GM19099 (cell line): Measurements from ENCODE around the gene PTRH1.

Experiments used
- POLR2A ChIP-seq: IDR thresholded peaks from 3 replicates; pipeline ENCODE4 v1.6.1; 2011; ENCODE audit warnings: low read depth; ENCODE audit not compliant: insufficient read length; ENCODE audit errors: extremely low read depth

PTRH1 gene

DNA sequence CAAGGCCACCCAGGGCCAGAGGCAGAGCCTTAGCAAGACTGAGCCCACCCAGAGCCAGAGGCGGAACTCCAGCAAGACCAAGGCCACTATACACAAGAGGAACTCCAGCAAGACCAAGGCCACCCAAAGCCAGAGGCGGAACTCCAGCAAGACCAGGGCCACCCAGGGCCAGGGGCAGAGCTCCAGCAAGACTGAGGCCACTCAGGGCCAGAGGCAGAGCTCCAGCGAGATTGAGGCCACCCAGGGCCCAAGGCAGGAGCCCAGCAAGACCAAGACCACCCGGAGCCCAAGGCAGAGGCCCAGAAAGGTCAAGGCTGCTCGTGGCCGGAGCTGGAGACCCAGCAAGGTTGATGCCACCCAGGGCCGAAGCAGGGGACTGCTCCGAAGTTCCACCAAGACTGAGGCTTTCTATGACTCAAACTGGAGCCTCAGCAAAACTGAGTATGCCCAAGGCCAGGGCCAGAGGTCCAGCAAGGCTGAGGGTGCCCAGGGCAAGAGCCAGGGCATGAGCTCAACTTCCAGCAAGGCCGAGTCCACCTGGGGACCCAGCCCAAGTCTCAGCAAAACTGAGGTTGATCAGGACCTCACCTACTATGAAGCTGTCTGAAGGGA lies 15.4 kb upstream of the PTRH1 start:
- TF ChIP-seq POLR2A: no peak

DNA sequence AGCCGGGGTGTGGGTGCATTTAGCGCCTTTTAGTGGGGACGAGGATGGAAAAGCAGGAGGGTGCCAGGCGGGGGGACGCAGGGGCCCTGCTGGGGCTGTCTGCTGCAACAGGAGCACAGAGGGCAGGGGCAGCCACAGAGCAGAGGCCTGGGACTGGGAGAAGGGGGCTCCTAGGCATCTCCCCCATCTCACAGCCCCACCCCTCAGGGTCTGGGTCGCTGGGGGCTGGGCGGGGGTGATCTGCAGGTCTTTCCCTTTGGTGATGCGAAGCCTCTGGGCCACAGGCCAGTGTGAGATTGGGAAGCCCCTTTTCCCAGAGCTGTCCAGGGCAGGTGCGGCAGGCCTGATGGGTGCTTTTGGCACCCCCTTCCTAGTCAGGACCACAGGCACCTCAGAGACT lies 14.8 kb upstream of the PTRH1 start:
- TF ChIP-seq POLR2A: no peak

DNA sequence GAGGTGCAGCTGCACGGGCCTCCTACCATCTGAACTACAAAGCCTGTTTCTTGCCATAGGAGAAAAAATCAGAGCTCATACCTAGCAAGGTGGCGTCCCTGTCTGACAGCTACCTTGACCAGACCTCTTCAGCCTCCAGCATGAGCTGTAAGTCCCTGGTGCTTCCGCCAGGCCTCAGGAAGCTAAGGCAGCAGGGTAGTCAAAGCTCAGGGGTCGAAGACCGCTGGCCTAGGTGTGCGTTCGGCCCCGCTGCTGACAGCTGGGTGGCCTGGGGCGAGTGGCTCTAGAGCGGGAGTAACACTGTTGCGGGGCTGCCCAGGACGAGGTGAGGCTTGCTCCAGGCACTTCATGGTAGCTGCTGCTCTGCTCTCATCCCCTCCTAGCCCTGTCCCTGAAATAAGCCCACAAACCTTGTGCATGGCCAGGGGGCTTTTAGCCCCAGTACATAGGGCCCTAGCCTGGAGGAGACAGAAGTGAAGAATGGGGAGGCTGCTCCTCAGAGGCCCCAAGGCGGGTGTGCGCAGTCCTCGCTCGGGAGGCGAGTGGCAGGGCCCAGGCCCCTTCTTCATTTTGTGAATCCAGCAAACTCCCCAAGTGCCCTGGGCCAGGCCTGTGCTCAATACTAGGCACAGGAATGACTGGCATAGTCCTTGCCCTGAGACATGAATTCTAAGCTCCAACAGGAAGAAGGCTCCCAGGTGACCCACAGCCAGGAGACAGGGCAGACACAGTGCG lies 14.2 kb upstream of the PTRH1 start:
- TF ChIP-seq POLR2A: no peak

DNA sequence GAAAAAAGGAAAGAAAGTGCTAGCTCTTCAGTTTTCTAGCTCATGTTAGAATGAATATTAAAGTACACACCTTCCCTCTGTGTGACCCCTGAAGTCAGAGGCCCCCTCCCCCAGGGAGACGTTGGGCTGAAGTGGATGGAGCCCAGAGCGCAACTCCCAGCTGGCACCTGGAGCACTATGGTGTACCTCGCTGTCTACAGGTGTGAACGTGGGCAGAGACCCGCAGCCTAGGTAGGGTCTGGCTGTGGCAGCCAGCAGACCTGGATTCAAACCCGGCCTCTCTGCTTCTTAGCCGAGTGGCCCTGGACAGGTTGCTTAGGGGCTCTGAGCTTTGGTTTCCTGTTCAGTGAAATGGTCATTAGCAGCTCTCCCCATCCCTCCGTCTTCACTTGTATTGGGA lies 13.3 kb upstream of the PTRH1 start:
- no peak for TF ChIP-seq POLR2A

DNA sequence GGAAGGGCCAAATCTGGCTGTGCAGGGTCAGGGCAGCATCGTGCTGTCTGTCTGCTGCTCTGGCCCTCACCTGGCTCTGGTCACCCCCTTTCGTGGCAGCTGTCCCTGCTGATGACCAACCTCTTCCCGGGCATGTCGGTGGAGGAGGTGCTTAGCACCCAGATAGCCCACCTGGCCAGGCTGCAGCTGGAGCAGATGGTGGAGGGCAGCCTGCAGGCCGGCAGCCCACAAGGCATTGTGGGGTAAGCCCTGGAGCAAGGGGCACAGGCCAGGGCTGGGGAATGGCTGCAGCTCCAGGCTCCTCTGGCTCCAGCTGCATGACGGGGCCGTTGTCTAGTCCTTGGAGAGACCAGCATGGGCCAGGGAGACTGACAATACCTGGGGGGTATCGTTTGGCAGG lies 11.4 kb upstream of the PTRH1 start:
- no peak for TF ChIP-seq POLR2A

DNA sequence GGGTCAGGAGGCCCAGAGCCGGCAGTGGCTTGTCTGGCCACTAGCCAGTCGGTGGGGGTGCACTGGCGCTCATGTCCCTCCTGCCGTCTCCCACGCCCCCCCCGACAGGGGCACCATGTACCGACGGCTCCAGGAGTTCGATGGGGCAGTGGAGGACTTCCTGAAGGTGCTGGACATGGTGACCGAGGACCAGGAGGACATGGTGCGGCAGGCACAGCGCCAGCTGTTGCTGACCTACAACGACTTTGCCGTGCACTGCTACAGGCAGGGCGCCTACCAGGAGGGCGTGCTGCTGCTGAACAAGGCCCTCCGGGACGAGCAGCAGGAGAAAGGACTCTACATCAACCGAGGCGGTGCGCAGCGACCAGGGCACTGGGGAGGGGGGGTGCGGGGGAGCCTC lies 8.5 kb upstream of the PTRH1 start:
- TF ChIP-seq POLR2A: no peak

DNA sequence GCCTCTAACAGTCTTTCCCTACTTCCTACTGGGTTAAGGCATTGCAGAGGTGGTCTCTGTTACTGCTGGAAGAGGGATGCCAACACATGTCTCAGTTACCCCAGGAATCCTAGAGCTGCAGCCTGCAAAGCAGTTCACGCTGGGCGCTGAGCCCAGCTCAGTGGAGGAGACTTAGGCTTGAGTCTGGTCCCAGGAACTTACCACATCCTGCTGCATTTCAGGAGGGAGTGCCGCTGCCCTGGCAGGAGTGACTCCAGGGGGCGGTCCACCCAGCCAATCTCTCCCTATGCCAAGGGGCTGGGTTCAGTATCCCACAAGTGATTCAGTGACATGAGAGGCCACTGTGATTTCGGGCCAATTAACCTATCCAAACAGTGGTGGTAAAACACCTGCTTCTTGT lies 8.0 kb upstream of the PTRH1 start:
- no peak for TF ChIP-seq POLR2A

DNA sequence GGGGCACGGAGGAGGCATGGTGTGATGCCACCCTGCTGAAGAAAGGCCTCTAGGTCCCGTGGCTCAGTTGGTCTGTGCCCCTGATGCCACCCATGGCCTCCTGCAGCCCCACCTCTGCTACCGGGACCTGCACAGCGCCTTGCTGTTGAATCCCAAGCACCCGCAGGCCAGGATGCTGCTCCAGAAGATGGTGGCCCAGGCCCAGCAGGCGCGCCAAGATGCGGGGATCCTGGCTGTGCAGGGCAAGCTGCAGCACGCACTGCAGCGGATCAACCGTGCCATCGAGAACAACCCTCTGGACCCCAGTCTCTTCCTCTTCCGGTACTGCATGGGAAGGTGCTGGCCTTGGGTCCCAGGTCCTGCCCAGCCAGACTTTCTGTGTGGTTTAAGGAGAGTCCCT lies 7.5 kb upstream of the PTRH1 start:
- no peak for TF ChIP-seq POLR2A

DNA sequence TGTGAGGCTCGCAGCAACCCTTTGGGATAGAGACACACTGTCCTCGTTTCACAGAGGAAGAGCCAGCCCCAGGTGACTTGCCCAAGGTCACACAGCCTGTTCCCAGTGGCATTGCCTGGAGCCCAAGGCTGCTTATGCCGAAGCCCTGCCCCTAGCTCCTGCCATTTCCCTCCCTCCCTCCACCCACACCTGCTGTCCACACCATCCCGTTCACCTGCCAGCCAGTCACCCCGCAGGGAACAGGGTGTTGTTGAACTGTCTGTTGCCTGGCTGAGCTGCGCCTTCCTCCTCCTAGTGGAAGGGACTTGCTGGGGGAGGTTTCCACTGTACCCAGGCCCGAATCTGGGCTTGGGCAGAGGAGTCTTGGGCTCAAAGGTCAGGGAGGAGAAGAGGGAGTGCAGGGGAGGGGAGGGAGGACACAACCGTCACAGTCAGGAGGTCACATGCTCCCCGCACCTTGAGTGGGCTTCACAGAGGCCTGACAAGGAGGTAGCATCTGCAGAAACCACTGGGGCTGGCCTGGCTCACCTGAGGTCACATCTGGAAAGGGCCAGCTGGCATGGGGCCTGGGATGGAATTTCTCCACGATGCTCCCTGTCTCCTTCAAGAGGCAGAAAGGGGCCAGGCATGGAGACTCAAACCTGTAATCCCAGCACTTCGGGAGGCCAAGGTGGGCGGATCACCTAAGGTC lies 6.7 kb upstream of the PTRH1 start:
- TF ChIP-seq POLR2A: no peak

DNA sequence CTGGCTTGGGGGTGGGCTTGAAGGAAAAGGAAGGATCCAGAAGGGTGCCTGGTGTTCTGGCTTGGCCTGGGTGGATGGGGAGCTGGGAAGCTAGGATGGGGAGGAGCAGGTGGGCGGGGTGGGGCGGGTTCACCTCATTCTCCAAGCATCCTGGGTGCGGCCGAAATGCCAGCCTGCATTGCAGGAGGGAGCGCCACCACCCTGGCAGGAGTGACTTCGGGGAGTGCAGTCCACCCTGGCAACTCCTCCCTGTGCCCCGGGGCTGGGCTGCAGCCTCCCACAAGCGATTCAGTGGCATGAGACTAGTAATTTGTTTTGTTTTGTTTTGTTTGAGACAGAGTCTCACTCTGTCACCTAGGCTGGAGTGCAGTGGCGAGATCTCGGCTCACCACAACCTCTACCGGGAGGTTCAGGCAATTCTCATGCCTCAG lies 5.9 kb upstream of the PTRH1 start:
- TF ChIP-seq POLR2A: no peak

DNA sequence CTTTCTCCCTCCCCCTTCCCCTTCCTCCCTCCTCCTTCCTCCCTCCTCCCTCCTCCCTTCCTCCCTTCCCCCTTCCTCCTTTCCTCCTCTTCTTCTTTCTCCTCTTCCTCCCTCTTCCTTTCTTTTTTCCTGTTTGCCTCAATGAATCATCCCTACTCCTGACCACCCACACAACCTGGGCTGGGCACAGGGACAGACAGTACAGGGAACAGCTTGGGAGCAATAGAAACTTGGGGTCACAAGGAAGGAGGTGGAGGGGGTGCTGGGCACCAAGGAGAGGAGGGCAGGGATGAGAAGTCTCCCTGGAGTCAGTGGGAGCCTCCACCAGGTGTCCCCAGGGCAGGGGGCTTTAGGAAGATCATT lies 5.4 kb upstream of the PTRH1 start:
- TF ChIP-seq POLR2A: no peak

DNA sequence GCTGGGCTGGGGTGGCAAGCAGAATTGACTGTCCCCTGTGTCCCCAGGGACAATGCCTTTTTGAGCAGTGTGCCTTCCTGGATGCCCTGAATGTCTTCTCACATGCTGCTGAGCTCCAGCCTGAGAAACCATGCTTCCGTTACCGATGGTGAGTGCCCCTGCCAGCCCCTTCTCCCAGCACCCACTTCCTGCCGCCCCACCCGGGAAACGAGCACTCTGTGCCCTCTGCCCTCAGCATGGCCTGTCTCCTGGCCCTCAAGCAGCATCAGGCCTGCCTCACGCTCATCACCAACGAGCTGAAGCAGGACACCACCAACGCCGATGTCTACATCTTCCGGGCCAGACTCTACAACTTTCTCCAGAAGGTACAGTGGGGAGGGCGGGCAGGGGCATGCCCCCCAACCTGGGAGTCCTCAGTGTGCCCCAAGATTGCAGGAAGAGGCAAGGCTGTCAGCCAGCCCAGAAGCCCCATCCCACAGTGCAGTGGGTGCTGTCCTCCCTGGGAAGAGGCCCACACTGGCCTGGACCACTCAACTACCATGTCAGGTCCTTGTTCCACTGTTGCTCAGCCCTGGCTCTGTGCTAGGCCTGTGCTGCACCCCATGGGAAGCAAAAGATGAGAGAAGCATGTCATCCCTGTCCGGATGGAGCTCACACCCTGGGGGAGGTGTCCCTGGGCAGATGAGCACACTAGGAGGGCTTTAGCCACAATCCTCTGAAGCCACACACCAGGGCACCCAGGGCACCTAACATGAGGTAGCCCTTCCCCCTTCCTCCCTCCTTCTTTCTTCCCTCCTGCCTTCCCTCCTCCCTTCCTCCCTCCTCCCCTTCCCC lies 4.8 kb upstream of the PTRH1 start:
- TF ChIP-seq POLR2A: no peak

DNA sequence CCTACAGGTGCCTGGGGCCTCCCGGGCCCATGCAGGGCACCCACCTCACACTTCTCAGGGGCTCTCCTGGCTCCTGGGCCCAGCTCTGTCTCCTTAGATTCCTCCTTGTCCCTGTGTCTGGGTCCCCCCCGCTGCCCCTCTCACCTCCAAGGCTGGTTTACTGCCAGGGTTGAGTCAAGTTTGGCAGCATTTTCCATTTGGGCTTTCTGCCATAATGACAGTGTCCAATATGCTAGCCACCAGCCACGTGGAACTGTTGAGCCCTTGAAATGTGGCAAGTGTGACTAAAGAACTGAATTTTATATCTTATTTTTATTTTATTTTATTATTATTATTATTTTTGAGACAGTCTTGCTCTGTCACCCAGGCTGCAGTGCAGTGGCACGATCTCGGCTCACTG lies 2.3 kb upstream of the PTRH1 start:
- TF ChIP-seq POLR2A: no peak

DNA sequence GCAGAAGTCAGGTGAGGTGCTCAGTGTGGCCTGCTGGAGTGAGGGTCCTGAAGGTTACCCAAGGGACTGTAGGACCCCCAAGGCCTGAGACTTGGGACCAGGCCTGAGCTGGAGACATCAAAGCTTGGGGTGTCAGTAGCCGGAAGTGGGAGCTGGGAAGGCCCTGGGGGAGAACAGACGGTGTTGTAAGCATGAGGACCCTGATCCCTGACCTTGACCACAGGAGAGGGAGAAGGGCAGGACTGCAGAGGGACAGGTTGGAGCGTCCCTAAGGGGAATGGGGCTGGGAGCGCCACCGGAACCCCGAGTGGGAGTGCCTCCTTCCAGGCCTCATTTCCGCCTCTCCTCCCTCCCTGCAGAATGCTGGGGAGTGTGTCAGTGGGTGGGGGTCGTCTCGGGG lies 949 bp upstream of the PTRH1 start:
- no peak for TF ChIP-seq POLR2A

DNA sequence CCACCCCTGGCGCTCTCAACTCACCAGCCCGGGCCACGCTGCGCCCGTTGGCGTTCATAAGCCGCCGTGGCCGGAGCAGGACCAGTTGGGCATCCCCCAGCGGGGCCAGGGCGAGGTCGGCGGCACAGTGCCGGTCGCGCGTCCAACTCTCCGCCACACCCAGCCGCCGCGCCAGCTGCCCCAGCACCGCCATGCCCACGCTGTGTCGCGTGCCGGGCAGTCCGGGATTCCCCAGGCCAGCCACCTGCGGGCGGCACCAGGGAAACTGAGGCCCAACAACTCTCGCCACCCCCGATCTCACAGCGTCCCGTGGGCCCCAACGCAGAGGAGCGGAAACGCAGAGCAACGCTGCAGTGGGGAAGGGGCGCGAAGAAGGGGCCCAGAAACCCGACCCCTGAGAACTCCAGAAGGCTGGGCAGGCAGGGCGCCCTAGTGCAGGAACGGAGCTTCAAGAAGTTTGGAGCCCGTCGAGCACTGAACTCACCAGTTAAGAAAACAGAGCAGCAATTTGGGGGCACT lies 453 bp downstream of the PTRH1 start:
- TF ChIP-seq POLR2A: no peak
